HG02870 (cell line): ENCODE results near the gene SKI.

Experiments
- ATAC-seq: cut with Tn5 transposase; IDR thresholded peaks from one replicate; pipeline ENCODE4 v1.9.1; 2021; ENCODE audit warnings: mild to moderate bottlenecking, moderate library complexity; ENCODE audit not compliant: unreplicated experiment

SKI gene

GRCh38 chr1:2335721-2336455, 107.8 kb downstream of the SKI start:
- no peak for ATAC-seq

GRCh38 chr1:2336499-2336898, 108.4 kb downstream of the SKI start:
- no peak for ATAC-seq

GRCh38 chr1:2337081-2337480, 109.0 kb downstream of the SKI start:
- ATAC-seq: no peak

GRCh38 chr1:2337501-2337900, 109.4 kb downstream of the SKI start:
- ATAC-seq: no peak

- no peak for ATAC-seq
Measured at GRCh38 chr1:2339206-2340085, 111.3 kb downstream of the SKI start.

GRCh38 chr1:2340086-2340917, 112.2 kb downstream of the SKI start:
- ATAC-seq: no peak

- no peak for ATAC-seq
Measured at GRCh38 chr1:2340918-2341254, 112.8 kb downstream of the SKI start.

GRCh38 chr1:2341706-2342383, 113.7 kb downstream of the SKI start:
- ATAC-seq: no peak

- no peak for ATAC-seq
Measured at GRCh38 chr1:2342384-2343022, 114.4 kb downstream of the SKI start.

GRCh38 chr1:2343023-2343935, 115.2 kb downstream of the SKI start:
- ATAC-seq: no peak

GRCh38 chr1:2344121-2344681, 116.1 kb downstream of the SKI start:
- ATAC-seq: no peak

- no peak for ATAC-seq
Measured at GRCh38 chr1:2344744-2345296, 116.7 kb downstream of the SKI start.

- no peak for ATAC-seq
Measured at GRCh38 chr1:2345297-2346075, 117.4 kb downstream of the SKI start.

GRCh38 chr1:2346691-2347408, 118.7 kb downstream of the SKI start:
- no peak for ATAC-seq

- ATAC-seq: no peak
Measured at GRCh38 chr1:2347409-2347785, 119.3 kb downstream of the SKI start.

- ATAC-seq: no peak
Measured at GRCh38 chr1:2347896-2348295, 119.8 kb downstream of the SKI start.
